EH (cell line): ENCODE results near the gene PHPT1.

Source experiments
- DNase-seq: peaks from one replicate; pipeline ENCODE4 v3.0.0-alpha.2; 2015; ENCODE audit warnings: low read depth

PHPT1 gene

GRCh38 chr9:136886610-136887597 lies 37.7 kb downstream of the PHPT1 start:
- DNase-seq: peak; percentile 29

- no peak for DNase-seq
Observed at GRCh38 chr9:136888454-136888853, 39.2 kb downstream of the PHPT1 start.

GRCh38 chr9:136889858-136890257 lies 40.6 kb downstream of the PHPT1 start:
- no peak for DNase-seq

- no peak for DNase-seq
Observed at GRCh38 chr9:136890661-136891060, 41.5 kb downstream of the PHPT1 start.

GRCh38 chr9:136896027-136896426 lies 46.8 kb downstream of the PHPT1 start:
- no peak for DNase-seq

- no peak for DNase-seq
Observed at GRCh38 chr9:136898483-136899100, 49.4 kb downstream of the PHPT1 start.

GRCh38 chr9:136899196-136899595 lies 50.0 kb downstream of the PHPT1 start:
- DNase-seq: no peak

- no peak for DNase-seq
Observed at GRCh38 chr9:136900556-136900955, 51.3 kb downstream of the PHPT1 start.
